ENCODE results near the gene RAB17. TPM values are rescaled to one million over a fixed set of nuclear protein-coding genes. Genes with fewer than 3 reads are reported as not detected.

The RAB17 gene
- total RNA-seq, 6 experiments from 2014 or later = 57.5 to 129 (median 77.9) TPM

DNA sequence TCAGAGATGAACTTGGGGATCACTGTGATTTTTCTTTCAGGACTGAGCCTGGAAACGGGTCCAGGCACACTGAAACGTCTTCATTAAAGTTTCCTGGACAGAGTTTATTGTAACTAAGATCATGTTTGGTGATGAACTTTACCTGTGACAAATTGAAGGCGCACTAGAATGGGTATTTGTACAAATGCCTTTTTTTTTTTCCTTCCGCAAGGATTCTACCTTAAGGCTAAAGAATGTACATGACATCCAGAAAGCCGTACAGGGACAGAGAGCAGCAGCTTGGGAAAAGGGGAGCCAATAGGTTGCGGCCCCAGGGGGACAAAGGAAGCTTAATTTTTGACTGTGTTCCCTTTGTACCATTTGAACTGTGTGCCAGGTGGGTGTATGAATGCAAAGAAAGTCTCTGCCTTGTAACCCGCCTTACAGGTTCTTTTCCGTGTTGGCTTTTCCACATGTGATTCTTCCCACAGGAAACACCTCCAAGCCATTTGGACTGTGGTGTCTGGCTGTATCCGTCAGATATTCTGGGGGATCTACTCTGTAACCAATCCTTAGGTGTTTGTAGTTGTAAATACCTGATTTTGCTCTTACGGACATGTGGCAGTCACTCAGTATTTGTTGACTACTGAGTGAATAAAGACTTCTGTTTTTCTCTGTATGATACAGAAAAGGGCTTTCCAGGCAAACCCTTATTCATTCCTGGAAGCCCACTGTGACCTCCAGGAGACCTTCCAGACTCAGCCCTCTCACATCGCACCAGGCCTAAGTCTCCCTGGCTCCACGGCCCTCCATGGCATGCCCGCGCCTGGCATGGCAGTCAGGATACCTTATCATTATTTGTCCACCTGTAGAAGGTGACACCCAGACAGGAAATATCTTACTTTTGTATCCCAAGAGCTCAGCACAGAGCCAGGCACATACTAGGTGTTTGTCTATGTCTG, 38.0 kb upstream of the RAB17 start:
- WGBS (ENCODE audit: insufficient coverage, low coverage, low lambda C conversion rate, missing lambda C conversion rate) = 70% methylated on average over 10 of the region's 14 CpGs
- Histone ChIP-seq H3K27me3 (no peaks in the 10 kb centered on the region), H3K4me3 (peak overlapping the region; percentile 43 to 78 (median 62)), H3K4me1 (peaks cover 0 to 8% (median 1%) of the 10 kb centered on the region in 4 donors), H3K9me3 (no peaks in the 10 kb centered on the region), H3K36me3 (no peaks in the 10 kb centered on the region), H3K27ac (peak overlapping the region in 1 of 3 donors; percentile 69)
- DNase-seq (peak in 1 of 3 donors; percentile 33), ATAC-seq (no peak)
- TF ChIP-seq, protein P1, sequence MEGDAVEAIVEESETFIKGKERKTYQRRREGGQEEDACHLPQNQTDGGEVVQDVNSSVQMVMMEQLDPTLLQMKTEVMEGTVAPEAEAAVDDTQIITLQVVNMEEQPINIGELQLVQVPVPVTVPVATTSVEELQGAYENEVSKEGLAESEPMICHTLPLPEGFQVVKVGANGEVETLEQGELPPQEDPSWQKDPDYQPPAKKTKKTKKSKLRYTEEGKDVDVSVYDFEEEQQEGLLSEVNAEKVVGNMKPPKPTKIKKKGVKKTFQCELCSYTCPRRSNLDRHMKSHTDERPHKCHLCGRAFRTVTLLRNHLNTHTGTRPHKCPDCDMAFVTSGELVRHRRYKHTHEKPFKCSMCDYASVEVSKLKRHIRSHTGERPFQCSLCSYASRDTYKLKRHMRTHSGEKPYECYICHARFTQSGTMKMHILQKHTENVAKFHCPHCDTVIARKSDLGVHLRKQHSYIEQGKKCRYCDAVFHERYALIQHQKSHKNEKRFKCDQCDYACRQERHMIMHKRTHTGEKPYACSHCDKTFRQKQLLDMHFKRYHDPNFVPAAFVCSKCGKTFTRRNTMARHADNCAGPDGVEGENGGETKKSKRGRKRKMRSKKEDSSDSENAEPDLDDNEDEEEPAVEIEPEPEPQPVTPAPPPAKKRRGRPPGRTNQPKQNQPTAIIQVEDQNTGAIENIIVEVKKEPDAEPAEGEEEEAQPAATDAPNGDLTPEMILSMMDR (IDR thresholded peaks at IDR 0.05) = no peak
- no peak for TF ChIP-seq POLR2A (IDR thresholded peaks at IDR 0.05)
- intact Hi-C loops (cut with DNase I) = no loop called here

DNA sequence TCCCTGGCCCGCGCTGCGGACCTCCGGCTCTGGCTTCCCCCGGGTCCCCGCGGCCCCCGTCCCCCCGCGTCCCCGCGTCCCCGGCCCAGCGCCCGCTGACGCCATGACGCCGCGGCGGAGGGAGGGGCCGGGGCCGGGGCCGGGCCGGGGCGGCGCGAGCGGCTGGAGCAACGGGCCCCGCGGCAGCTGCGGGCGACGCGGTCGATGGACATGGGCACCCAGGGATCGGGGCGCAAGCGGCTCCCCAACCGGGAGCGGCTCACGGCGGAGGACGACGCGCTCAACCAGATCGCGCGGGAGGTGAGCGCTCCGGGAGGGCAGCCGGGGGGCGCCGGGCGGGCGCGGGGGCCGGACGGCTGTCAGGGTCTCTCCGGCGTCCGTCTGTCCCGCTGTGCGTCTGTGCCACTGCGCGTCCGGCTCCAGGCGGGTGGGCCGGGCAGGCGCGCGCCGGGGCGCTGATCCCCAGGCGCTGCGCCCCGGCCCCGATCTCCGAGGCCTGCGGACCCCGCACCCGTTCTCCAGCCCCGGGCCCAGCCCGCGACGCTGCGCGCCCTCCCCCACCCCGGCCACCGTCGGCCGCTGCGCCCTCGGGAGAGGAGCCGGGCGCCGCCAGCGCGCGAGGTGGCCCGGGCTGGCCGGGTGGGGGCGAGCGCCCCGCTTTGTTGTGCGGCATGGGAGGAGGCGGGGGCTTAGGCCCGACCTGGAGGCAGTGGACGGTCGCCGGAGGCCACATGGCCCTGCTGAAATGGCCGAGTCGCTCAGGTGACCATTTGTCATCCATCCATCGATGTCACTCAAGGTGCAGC, 37.1 kb upstream of the RAB17 start, which contains the start of gene LRRFIP1:
LRRFIP1 (plus strand) TSS at position 147 of the 806 bp plus-strand sequence; CDS start at position 205, 58 bp downstream.
- ATAC-seq (peak; percentile 62 to 83 (median 76)), DNase-seq (peak in 2 of 3 donors; percentile 46 to 59)
- Histone ChIP-seq H3K27ac (peak within 1 kb of the TSS in 2 of 3 donors; percentile 50 to 69), H3K36me3 (no peaks in the 10 kb centered on the region), H3K4me1 (peaks cover 0 to 8% (median 1%) of the 10 kb centered on the region in 4 donors), H3K27me3 (no peaks in the 10 kb centered on the region), H3K9me3 (no peaks in the 10 kb centered on the region), H3K4me3 (peak within 1 kb of the TSS; percentile 43 to 78 (median 62))
- peak; percentile 36 for TF ChIP-seq POLR2A (IDR thresholded peaks at IDR 0.05)
- TF ChIP-seq, protein P1 (IDR thresholded peaks at IDR 0.05) = peak in 1 of 4 donors; percentile 17
- 4% methylated on average over 9 of the region's 114 CpGs for WGBS (ENCODE audit: insufficient coverage, low coverage, low lambda C conversion rate, missing lambda C conversion rate)
- intact Hi-C loops (cut with DNase I) = no loop called here

DNA sequence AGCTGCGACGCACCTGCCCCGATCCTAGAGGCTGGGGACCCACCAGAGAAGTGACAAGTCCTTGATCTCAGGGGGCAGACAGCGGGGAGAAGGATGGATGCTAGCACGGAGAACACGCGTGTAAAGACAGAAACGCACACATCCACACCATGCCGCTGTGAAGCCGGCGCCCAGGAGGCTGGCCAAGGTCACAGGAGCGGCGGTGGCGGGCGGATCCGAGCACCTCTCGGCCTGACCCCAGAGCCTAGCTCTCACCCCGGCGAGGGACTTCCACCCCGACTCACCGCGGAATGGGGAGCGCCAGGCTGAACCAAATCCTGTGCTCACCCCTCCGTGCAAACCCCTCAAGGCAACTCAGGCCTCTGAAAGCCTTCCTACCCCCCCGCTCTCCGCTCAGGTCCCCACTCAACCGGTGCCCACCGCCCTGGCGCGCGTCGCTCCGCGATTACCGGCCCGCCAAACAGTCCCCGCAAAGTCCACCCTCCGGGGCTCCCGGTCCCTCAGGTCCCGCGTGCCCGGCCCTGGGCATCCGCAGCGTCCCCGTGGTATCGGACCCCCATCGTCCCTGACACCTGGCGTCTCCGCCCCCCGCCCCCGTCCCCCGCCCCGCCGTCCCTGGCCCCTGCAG, 36.4 kb upstream of the RAB17 start:
- peak; percentile 69 to 81 (median 76) for ATAC-seq
- 43% methylated on average over 12 of the region's 54 CpGs for WGBS (ENCODE audit: insufficient coverage, low coverage, low lambda C conversion rate, missing lambda C conversion rate)
- intact Hi-C loops (cut with DNase I) = no loop called here
- Histone ChIP-seq H3K27ac (peak overlapping the region in 2 of 3 donors; percentile 50 to 69), H3K4me1 (peaks cover 0 to 8% (median 1%) of the 10 kb centered on the region in 4 donors), H3K9me3 (no peaks in the 10 kb centered on the region), H3K36me3 (no peaks in the 10 kb centered on the region), H3K4me3 (peak overlapping the region; percentile 43 to 78 (median 62)), H3K27me3 (no peaks in the 10 kb centered on the region)
- TF ChIP-seq POLR2A (IDR thresholded peaks at IDR 0.05) = no peak
- TF ChIP-seq, protein P1 (IDR thresholded peaks at IDR 0.05) = no peak
- DNase-seq = peak; percentile 46 to 75 (median 62)

DNA sequence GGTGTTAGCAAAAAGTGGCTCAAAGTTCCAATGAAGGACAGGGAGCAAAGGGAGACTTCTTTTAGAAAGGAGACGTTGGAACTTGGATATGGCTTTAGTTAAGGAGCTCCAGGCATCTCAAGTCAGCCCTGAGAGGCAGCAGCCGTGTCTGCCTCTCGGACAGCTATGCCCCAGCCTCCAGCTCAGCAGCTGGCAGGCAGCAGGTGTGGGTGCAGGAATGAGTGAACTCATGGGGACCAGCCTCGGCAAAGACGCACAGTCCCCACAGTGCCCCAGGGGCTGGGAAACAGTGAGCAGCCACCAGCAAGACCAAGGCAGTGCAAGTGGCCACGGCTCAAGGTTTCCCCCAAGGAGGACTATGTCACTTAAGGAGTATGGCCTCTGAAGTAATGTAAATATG, 35.2 kb upstream of the RAB17 start:
- no peaks in the 10 kb centered on the region for H3K9me3 ChIP-seq
- no peak overlapping the region for H3K27ac ChIP-seq
- DNase-seq = no peak
- no peaks in the 10 kb centered on the region for H3K27me3 ChIP-seq
- WGBS (ENCODE audit: insufficient coverage, low coverage, low lambda C conversion rate, missing lambda C conversion rate) = 83% methylated on average over 3 of the region's 6 CpGs
- no peak for ATAC-seq
- H3K4me1 ChIP-seq = peaks cover 0 to 8% (median 1%) of the 10 kb centered on the region in 4 donors
- H3K36me3 ChIP-seq = no peaks in the 10 kb centered on the region
- no peak for TF ChIP-seq POLR2A (IDR thresholded peaks at IDR 0.05)
- TF ChIP-seq, protein P1 (IDR thresholded peaks at IDR 0.05) = no peak
- no peak overlapping the region for H3K4me3 ChIP-seq
- intact Hi-C loops (cut with DNase I) = no loop called here

Measured in right lobe of liver (tissue), 6 donors.